GM12878 (cell line): Measurements from ENCODE around the gene NACA2. TPM values are rescaled to one million over a fixed set of nuclear protein-coding genes. Genes with fewer than 3 reads are reported as not detected.

ENCODE experiments used
- BCL11A ChIP-seq: IDR thresholded peaks from 2 replicates; pipeline ENCODE4 v1.6.1; 2011; ENCODE audit warnings: low read depth, low read length
- CBX3 ChIP-seq: fragments of 200-600 bp; sonication (generic); IDR thresholded peaks from 2 replicates; pipeline ENCODE4 v1.6.1; 2016; ENCODE audit warnings: low read depth, borderline replicate concordance
- CHD1 ChIP-seq: IDR thresholded peaks from 2 replicates; pipeline ENCODE4 v1.6.1; 2012; ENCODE audit warnings: low read depth, low read length, improper control_type of control experiment
- ETV6 ChIP-seq, 2 experiments: fragments of 450-650 bp in 1 of 2; IDR thresholded peaks in 1 of 2; conservative IDR thresholded peaks in 1 of 2; 2 replicates each; pipeline ENCODE4 v1.6.1; 2014; ENCODE audit warnings: antibody characterized with exemption in 1 of 2, borderline replicate concordance in 1 of 2, low read depth in 1 of 2, mild to moderate bottlenecking in 1 of 2, moderate library complexity in 1 of 2
- HDAC2 ChIP-seq: fragments of 200-600 bp; sonication (generic); IDR thresholded peaks from 2 replicates; pipeline ENCODE4 v1.6.1; 2017
- NFYB ChIP-seq: IDR thresholded peaks from 2 replicates; pipeline ENCODE4 v1.6.1; 2011; ENCODE audit warnings: low read depth, mild to moderate bottlenecking, low read length, improper control_type of control experiment, moderate library complexity; ENCODE audit not compliant: insufficient read depth
- RB1 ChIP-seq: fragments of 450-650 bp; formaldehyde crosslinking; IDR thresholded peaks from 2 replicates; pipeline ENCODE4 v1.6.1; 2017; ENCODE audit warnings: mild to moderate bottlenecking, borderline replicate concordance
- REST ChIP-seq: IDR thresholded peaks from 2 replicates; pipeline ENCODE4 v1.6.1; 2012; ENCODE audit warnings: mild to moderate bottlenecking, low read depth, low read length
- STAT1 ChIP-seq: fragments of 450-650 bp; conservative IDR thresholded peaks from 2 replicates; pipeline ENCODE4 v1.6.1; 2014; ENCODE audit warnings: antibody characterized with exemption, mild to moderate bottlenecking
- polyA plus RNA-seq, 11 experiments: library from polyadenylated mRNA; depleted of rRNA in 4 of 11; unstranded in 6 of 11; stranded (reverse) in 5 of 11; fragments of >200 nt; fragmentation: Nextera tagmentation in 4 of 11; fragmentation: Illumina TruSeq in 1 of 11; extraction: Ambion mirVana in 4 of 11; extraction: Trizol in 1 of 11; gene quantifications; 1 replicate in 1 of 11; 2 replicates in 10 of 11; pipeline versions ENCODE4 v1.2.1 to v1.2.3, GENCODE V29; 2011 to 2016; ENCODE audit warnings: inconsistent platforms in 2 of 11, missing spikeins in 2 of 11, low read depth in 1 of 11
- total RNA-seq, 4 experiments: library from RNA; depleted of rRNA in 3 of 4; stranded (reverse); fragments of >200 nt in 3 of 4; fragmentation: Illumina TruSeq in 1 of 4; extraction: Trizol in 1 of 4; gene quantifications; 2 replicates each; pipeline versions ENCODE4 v1.2.1 to v1.2.3, GENCODE V29; 2013 to 2021
- TF ChIP-seq, protein P1 (sequence below): fragments of 450-650 bp; formaldehyde crosslinking; IDR thresholded peaks from 2 replicates; pipeline ENCODE4 v1.4.0; 2022; ENCODE audit warnings: mild to moderate bottlenecking, moderate library complexity
- TF ChIP-seq, protein P2 (sequence below): IDR thresholded peaks from 2 replicates; pipeline ENCODE4 v1.6.1; 2012; ENCODE audit warnings: low read length, inconsistent platforms
- TF ChIP-seq, protein P3 (sequence below): fragments of 450-650 bp; IDR thresholded peaks from 2 replicates; pipeline ENCODE4 v1.6.1; 2018; ENCODE audit warnings: mild to moderate bottlenecking, low read depth, moderate library complexity; ENCODE audit not compliant: partially characterized antibody

Gene NACA2
- total and polyA plus RNA-seq, 10 of the 15 experiments (the other 5 are each of a cell fraction or from before 2014, with no cell fraction given) = 0.16 to 0.68 (median 0.36) TPM; not detected in 4

GRCh38 chr17:61545335-61545938, 45.6 kb downstream of the NACA2 start (continued):
- TF ChIP-seq, protein P1, sequence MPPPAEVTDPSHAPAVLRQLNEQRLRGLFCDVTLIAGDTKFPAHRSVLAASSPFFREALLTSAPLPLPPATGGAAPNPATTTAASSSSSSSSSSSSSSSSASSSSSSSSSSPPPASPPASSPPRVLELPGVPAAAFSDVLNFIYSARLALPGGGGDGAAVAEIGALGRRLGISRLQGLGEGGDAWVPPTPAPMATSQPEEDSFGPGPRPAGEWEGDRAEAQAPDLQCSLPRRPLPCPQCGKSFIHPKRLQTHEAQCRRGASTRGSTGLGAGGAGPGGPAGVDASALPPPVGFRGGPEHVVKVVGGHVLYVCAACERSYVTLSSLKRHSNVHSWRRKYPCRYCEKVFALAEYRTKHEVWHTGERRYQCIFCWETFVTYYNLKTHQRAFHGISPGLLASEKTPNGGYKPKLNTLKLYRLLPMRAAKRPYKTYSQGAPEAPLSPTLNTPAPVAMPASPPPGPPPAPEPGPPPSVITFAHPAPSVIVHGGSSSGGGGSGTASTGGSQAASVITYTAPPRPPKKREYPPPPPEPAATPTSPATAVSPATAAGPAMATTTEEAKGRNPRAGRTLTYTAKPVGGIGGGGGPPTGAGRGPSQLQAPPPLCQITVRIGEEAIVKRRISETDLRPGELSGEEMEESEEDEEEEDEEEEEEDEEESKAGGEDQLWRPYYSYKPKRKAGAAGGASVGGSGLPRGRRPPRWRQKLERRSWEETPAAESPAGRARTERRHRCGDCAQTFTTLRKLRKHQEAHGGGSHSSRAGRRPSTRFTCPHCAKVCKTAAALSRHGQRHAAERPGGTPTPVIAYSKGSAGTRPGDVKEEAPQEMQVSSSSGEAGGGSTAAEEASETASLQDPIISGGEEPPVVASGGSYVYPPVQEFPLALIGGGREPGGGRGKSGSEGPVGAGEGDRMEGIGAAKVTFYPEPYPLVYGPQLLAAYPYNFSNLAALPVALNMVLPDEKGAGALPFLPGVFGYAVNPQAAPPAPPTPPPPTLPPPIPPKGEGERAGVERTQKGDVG (CRISPR knock-in tag) = no peak
- TF ChIP-seq CBX3 (no peak), RB1 (no peak), HDAC2 (no peak), ETV6 (conservative IDR thresholded peaks at IDR 0.05 in 1 of 2, IDR thresholded peaks at IDR 0.05 in 1 of 2; ENCODE audit: borderline replicate concordance in 1 of 2, low read depth in 1 of 2) (0 out of 4 replicates have a peak, but pooled peaks of 1 of the 2 experiments have one; percentile 52), NFYB (no peak), BCL11A (no peak), STAT1 (no peak), CHD1 (no peak), REST (no peak)
- TF ChIP-seq, protein P2, sequence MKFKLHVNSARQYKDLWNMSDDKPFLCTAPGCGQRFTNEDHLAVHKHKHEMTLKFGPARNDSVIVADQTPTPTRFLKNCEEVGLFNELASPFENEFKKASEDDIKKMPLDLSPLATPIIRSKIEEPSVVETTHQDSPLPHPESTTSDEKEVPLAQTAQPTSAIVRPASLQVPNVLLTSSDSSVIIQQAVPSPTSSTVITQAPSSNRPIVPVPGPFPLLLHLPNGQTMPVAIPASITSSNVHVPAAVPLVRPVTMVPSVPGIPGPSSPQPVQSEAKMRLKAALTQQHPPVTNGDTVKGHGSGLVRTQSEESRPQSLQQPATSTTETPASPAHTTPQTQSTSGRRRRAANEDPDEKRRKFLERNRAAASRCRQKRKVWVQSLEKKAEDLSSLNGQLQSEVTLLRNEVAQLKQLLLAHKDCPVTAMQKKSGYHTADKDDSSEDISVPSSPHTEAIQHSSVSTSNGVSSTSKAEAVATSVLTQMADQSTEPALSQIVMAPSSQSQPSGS = no peak
- TF ChIP-seq, protein P3, sequence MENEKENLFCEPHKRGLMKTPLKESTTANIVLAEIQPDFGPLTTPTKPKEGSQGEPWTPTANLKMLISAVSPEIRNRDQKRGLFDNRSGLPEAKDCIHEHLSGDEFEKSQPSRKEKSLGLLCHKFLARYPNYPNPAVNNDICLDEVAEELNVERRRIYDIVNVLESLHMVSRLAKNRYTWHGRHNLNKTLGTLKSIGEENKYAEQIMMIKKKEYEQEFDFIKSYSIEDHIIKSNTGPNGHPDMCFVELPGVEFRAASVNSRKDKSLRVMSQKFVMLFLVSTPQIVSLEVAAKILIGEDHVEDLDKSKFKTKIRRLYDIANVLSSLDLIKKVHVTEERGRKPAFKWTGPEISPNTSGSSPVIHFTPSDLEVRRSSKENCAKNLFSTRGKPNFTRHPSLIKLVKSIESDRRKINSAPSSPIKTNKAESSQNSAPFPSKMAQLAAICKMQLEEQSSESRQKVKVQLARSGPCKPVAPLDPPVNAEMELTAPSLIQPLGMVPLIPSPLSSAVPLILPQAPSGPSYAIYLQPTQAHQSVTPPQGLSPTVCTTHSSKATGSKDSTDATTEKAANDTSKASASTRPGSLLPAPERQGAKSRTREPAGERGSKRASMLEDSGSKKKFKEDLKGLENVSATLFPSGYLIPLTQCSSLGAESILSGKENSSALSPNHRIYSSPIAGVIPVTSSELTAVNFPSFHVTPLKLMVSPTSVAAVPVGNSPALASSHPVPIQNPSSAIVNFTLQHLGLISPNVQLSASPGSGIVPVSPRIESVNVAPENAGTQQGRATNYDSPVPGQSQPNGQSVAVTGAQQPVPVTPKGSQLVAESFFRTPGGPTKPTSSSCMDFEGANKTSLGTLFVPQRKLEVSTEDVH = no peak
